Mucosa of rectum (tissue), 2 donors: ENCODE data around the gene PPP1R1B.

Experiments used
- H3K27ac ChIP-seq, 2 donors: one replicate each; pipeline ENCODE4 v1.7.0; 2013; ENCODE audit warnings: inconsistent platforms in 2 of 2, low read depth in 2 of 2, low read length in 2 of 2
- H3K27me3 ChIP-seq, 2 donors: one replicate each; pipeline ENCODE4 v1.7.0; 2013; ENCODE audit warnings: low read length in 2 of 2; ENCODE audit not compliant: control insufficient read depth in 2 of 2, insufficient read depth in 2 of 2
- H3K36me3 ChIP-seq, 2 donors: one replicate each; pipeline ENCODE4 v1.7.0; 2013; ENCODE audit warnings: low read length in 2 of 2; ENCODE audit not compliant: control insufficient read depth in 2 of 2, insufficient read depth in 2 of 2
- H3K4me1 ChIP-seq, 2 donors: one replicate each; pipeline ENCODE4 v1.7.0; 2013; ENCODE audit warnings: low read length in 2 of 2, mild to moderate bottlenecking in 1 of 2; ENCODE audit not compliant: control insufficient read depth in 2 of 2, insufficient read depth in 2 of 2
- H3K4me3 ChIP-seq, 2 donors: one replicate each; pipeline ENCODE4 v1.7.0; 2013; ENCODE audit warnings: low read length in 2 of 2
- H3K9ac ChIP-seq, 2 donors: one replicate each; pipeline ENCODE4 v1.7.0; 2013; ENCODE audit warnings: low read length in 2 of 2, low read depth in 1 of 2, mild to moderate bottlenecking in 1 of 2
- H3K9me3 ChIP-seq, 2 donors: one replicate each; pipeline ENCODE4 v1.7.0; 2013; ENCODE audit warnings: low read length in 2 of 2; ENCODE audit not compliant: control insufficient read depth in 2 of 2
- donor health status: healthy.
- donor health status: Normal muscosa, but diverticular disease.

PPP1R1B gene

GRCh38 chr17:39633570-39634183 lies 6.9 kb downstream of the PPP1R1B start:
- Histone ChIP-seq H3K4me1 (peaks cover 60 to 75% of the 10 kb centered on the region in 2 donors), H3K4me3 (peak overlapping the region; percentile 48 to 49), H3K9me3 (no peaks in the 10 kb centered on the region), H3K9ac (peak overlapping the region; percentile 70 to 77), H3K27ac (peak overlapping the region; percentile 82 to 99), H3K27me3 (no peaks in the 10 kb centered on the region), H3K36me3 (peaks cover 12 to 19% of the 10 kb centered on the region in 2 donors)

- Histone ChIP-seq H3K9ac (peak overlapping the region; percentile 41 to 77), H3K36me3 (peaks cover 14 to 19% of the 10 kb centered on the region in 2 donors), H3K4me1 (peaks cover 59 to 72% of the 10 kb centered on the region in 2 donors), H3K4me3 (no peak overlapping the region), H3K9me3 (no peaks in the 10 kb centered on the region), H3K27me3 (no peaks in the 10 kb centered on the region), H3K27ac (peak overlapping the region; percentile 82 to 99)
Observed at GRCh38 chr17:39634384-39634871, 7.7 kb downstream of the PPP1R1B start.

- Histone ChIP-seq H3K36me3 (peaks cover 19 to 24% of the 10 kb centered on the region in 2 donors), H3K9me3 (no peaks in the 10 kb centered on the region), H3K27me3 (no peaks in the 10 kb centered on the region), H3K4me3 (no peak overlapping the region), H3K27ac (peak overlapping the region in 1 of 2 donors; percentile 80), H3K9ac (peak overlapping the region in 1 of 2 donors; percentile 91), H3K4me1 (peaks cover 57 to 70% of the 10 kb centered on the region in 2 donors)
Observed at GRCh38 chr17:39635614-39636176, 8.9 kb downstream of the PPP1R1B start.

GRCh38 chr17:39636587-39636926 lies 9.8 kb downstream of the PPP1R1B start:
- H3K4me3 ChIP-seq, result peak overlapping the region; percentile 90 to 93
- no peaks in the 10 kb centered on the region for H3K9me3 ChIP-seq
- no peaks in the 10 kb centered on the region for H3K27me3 ChIP-seq
- peak overlapping the region; percentile 90 to 91 for H3K9ac ChIP-seq
- peaks cover 51 to 62% of the 10 kb centered on the region in 2 donors for H3K4me1 ChIP-seq
- peaks cover 22 to 24% of the 10 kb centered on the region in 2 donors for H3K36me3 ChIP-seq
- peak overlapping the region; percentile 80 to 87 for H3K27ac ChIP-seq

- Histone ChIP-seq H3K36me3 (peaks cover 22 to 24% of the 10 kb centered on the region in 2 donors), H3K4me3 (peak within 1 kb of the TSS; percentile 90 to 93), H3K9ac (peak within 1 kb of the TSS; percentile 90 to 91), H3K9me3 (no peaks in the 10 kb centered on the region), H3K4me1 (peaks cover 46 to 57% of the 10 kb centered on the region in 2 donors), H3K27ac (peak within 1 kb of the TSS; percentile 80 to 87), H3K27me3 (no peaks in the 10 kb centered on the region)
Observed at GRCh38 chr17:39636927-39637736, 10.4 kb downstream of the PPP1R1B start, which contains the start of gene STARD3. TSS of gene STARD3 (plus strand) at chr17:39637144. CDS start at chr17:39653532, 16,388 bp downstream.

- Histone ChIP-seq H3K36me3 (peaks cover 25 to 27% of the 10 kb centered on the region in 2 donors), H3K4me3 (peak overlapping the region; percentile 90 to 93), H3K9ac (peak overlapping the region; percentile 90 to 91), H3K27me3 (no peaks in the 10 kb centered on the region), H3K9me3 (no peaks in the 10 kb centered on the region), H3K27ac (no peak overlapping the region), H3K4me1 (peaks cover 43 to 48% of the 10 kb centered on the region in 2 donors)
Observed at GRCh38 chr17:39638317-39638716, 11.6 kb downstream of the PPP1R1B start.

- Histone ChIP-seq H3K4me1 (peaks cover 35 to 41% of the 10 kb centered on the region in 2 donors), H3K9ac (no peak overlapping the region), H3K27me3 (no peaks in the 10 kb centered on the region), H3K36me3 (peaks cover 26 to 27% of the 10 kb centered on the region in 2 donors), H3K4me3 (no peak overlapping the region), H3K27ac (no peak overlapping the region), H3K9me3 (no peaks in the 10 kb centered on the region)
Observed at GRCh38 chr17:39639043-39639442, 12.3 kb downstream of the PPP1R1B start.

- H3K4me3 ChIP-seq, result no peak overlapping the region
- peaks cover 28 to 33% of the 10 kb centered on the region in 2 donors for H3K4me1 ChIP-seq
- no peak overlapping the region for H3K27ac ChIP-seq
- H3K36me3 ChIP-seq, result peaks cover 24 to 26% of the 10 kb centered on the region in 2 donors
- no peak overlapping the region for H3K9ac ChIP-seq
- H3K27me3 ChIP-seq, result no peaks in the 10 kb centered on the region
- no peaks in the 10 kb centered on the region for H3K9me3 ChIP-seq
Observed at GRCh38 chr17:39639566-39640458, 13.1 kb downstream of the PPP1R1B start.

GRCh38 chr17:39640591-39641031 lies 13.9 kb downstream of the PPP1R1B start:
- Histone ChIP-seq H3K27ac (no peak overlapping the region), H3K4me1 (peaks cover 26 to 29% of the 10 kb centered on the region in 2 donors), H3K27me3 (no peaks in the 10 kb centered on the region), H3K36me3 (peaks cover 19 to 22% of the 10 kb centered on the region in 2 donors), H3K9ac (no peak overlapping the region), H3K4me3 (no peak overlapping the region), H3K9me3 (no peaks in the 10 kb centered on the region)
